ENCODE measurements around the gene PAX7. TPM values are rescaled to one million over a fixed set of nuclear protein-coding genes. Genes with fewer than 3 reads are reported as not detected.

The PAX7 gene
- polyA plus RNA-seq, 1 of the 3 experiments (the other 2 are of a cell fraction): not detected

DNA sequence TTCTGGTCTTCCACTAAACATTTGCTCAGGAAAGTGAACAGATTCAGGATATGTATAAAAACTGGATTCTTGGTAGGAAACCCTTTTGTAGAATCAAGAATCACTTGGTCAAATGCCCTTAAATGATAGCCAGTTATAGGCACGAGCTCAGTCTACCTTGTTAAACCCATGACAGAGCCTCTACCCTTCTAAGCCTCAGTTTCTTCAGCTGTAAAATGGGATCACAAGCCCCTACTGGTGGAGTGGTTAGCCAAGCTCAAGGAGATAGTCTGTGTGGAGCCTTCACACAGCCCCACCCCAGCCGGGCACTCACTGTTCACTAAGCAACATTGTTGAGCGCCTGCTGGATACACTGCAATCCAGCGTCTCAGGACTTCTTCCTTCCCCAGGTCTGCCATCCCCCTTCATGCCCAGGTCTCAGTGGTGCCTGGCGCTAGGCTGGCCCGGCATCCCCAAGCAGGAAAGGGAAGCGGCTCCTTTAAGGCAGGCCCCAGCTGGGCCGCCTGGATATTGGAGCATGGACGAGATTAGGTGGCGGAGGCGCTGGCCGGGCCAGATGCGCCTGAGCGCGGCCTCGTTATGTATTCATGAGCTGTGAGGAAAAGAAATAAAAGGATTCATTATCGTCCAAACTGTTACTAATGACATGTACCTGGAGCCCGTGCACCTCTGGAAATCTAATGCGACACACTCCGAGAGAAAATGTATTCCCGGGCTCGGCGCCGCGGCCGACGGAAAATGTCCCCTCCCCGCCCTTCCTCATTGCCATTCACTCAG is 153.2 kb downstream of the PAX7 start (continued):
- TF ChIP-seq CHD2 (IDR thresholded peaks at IDR 0.05; ENCODE audit: low read length, partially characterized antibody): no peak

DNA sequence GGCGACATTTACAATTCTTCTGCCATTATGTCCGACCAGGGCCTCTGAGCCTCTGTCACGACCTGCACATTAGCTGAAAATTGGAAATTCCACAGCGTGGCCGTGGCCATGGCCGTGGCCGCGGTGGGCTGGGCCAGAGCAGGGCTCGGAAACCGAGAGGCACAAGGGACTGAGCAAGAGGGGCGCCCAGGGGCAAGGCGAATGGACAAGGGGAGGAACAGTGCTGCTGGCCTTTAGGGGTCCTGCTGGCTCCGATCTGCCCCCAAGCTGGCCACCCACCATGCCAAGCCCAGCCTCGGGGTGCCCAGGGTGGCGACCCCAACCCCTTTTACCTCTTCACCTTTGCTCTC is 153.8 kb downstream of the PAX7 start:
- Histone ChIP-seq H3K36me3 (replicated peaks in 1 of 2; ENCODE audit: control insufficient read depth in 1 of 2, insufficient read depth in 2 of 2, low read length in 1 of 2) (no peaks in the 10 kb centered on the region), H3F3A (replicated peaks; ENCODE audit: insufficient read depth) (no peaks in the 10 kb centered on the region), H3K9me2 (no peaks in the 10 kb centered on the region), H4K20me1 (ENCODE audit: insufficient read depth) (no peaks in the 10 kb centered on the region), H3K9me3 (no peaks in the 10 kb centered on the region), H3K9ac (no peak overlapping the region), H3K27me3 (ENCODE audit: insufficient read depth) (no peaks in the 10 kb centered on the region; the same call in 1 of the 2 replicates), H3K27ac (ENCODE audit: low read depth in 2 of 2, low read length in 1 of 2) (no peak overlapping the region), H3K79me2 (ENCODE audit: insufficient read depth) (no peaks in the 10 kb centered on the region), H3K4me3 (ENCODE audit: low read depth in 2 of 2, low read length in 1 of 2) (no peak overlapping the region), H2AFZ (ENCODE audit: low read depth) (no peak overlapping the region), H3K4me1 (ENCODE audit: control insufficient read depth in 1 of 2, insufficient read depth in 2 of 2, low read depth in 1 of 2, low read length in 1 of 2) (no peaks in the 10 kb centered on the region), H3K4me2 (no peak overlapping the region)
- POLR2A ChIA-PET: no interaction called here
- TF ChIP-seq MAX (IDR thresholded peaks at IDR 0.05; ENCODE audit: low read depth) (no peak), NRF1 (IDR thresholded peaks at IDR 0.05; ENCODE audit: low read depth, low read length) (no peak), RCOR1 (IDR thresholded peaks at IDR 0.05; ENCODE audit: low read length) (no peak), FOXJ3 (CRISPR knock-in tag; IDR thresholded peaks at IDR 0.05) (no peak), NFIC (IDR thresholded peaks at IDR 0.05; ENCODE audit: borderline replicate concordance) (no peak), REST (IDR thresholded peaks at IDR 0.05; ENCODE audit: low read depth, low read length) (no peak), EZH2phosphoT487 (IDR thresholded peaks at IDR 0.05; ENCODE audit: borderline replicate concordance, low read depth) (no peak), JUND (IDR thresholded peaks at IDR 0.05) (no peak), ZBTB33 (IDR thresholded peaks at IDR 0.05; ENCODE audit: borderline replicate concordance, low read depth) (no peak), TCF12 (IDR thresholded peaks at IDR 0.05) (no peak), ELF1 (IDR thresholded peaks at IDR 0.05) (no peak), RFX5 (IDR thresholded peaks at IDR 0.05; ENCODE audit: low read length) (no peak), FOSL2 (IDR thresholded peaks at IDR 0.05; ENCODE audit: borderline replicate concordance, low read depth) (no peak), IRF3 (IDR thresholded peaks at IDR 0.05; ENCODE audit: low read depth, low read length) (no peak)
- TF ChIP-seq, protein P1, sequence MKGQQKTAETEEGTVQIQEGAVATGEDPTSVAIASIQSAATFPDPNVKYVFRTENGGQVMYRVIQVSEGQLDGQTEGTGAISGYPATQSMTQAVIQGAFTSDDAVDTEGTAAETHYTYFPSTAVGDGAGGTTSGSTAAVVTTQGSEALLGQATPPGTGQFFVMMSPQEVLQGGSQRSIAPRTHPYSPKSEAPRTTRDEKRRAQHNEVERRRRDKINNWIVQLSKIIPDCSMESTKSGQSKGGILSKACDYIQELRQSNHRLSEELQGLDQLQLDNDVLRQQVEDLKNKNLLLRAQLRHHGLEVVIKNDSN (IDR thresholded peaks at IDR 0.05; ENCODE audit: borderline replicate concordance, low read depth): no peak
- TF ChIP-seq, protein P2, sequence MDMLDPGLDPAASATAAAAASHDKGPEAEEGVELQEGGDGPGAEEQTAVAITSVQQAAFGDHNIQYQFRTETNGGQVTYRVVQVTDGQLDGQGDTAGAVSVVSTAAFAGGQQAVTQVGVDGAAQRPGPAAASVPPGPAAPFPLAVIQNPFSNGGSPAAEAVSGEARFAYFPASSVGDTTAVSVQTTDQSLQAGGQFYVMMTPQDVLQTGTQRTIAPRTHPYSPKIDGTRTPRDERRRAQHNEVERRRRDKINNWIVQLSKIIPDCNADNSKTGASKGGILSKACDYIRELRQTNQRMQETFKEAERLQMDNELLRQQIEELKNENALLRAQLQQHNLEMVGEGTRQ (IDR thresholded peaks at IDR 0.05; ENCODE audit: borderline replicate concordance, low read depth, low read length): no peak
- CTCF ChIA-PET: interaction anchor here (1.2 to 1.8 kb wide), 3 partner anchors 10 to 187 kb away, joined by 3 to 6 read pairs (median 5); no protein-coding TSS in a partner anchor
- DNase-seq: no peak
- WGBS (ENCODE audit: low lambda C conversion rate): 57% methylated on average over 13 of the region's 15 CpGs

All from SK-N-SH (cell line).